HCT116 (cell line): ENCODE data around the gene PCDHB2. TPM values are rescaled to one million over a fixed set of nuclear protein-coding genes. Genes with fewer than 3 reads are reported as not detected.
A peak's percentile ranks its signal among the peaks of the same experiment; 100 is the strongest.
"Not testable (repeated sequence)": the region's sequence is repeated elsewhere in the genome, so short reads cannot be mapped to it uniquely, and the experiment has no call there.

Experiments
- ATAC-seq: fragments of 200-7000 bp; cut with Tn5 transposase; 2 replicates; pipeline ENCODE4 v1.9.1; 2020; ENCODE audit warnings: mild to moderate bottlenecking, moderate library complexity
- BruUV-seq: library from RNA; stranded (reverse); fragments of 400-500 nt; replicated peaks from 2 replicates; lab custom pipeline; 2021; lab: Mats Ljungman, UMichigan
- CTCF ChIA-PET: fragments of 300-600 bp; sonication (Branson Sonifier 250); formaldehyde crosslinking; loops from one replicate; lab custom pipeline; 2021; ENCODE audit warnings: antibody characterized with exemption; lab: Charles Lee
- POLR2A ChIA-PET: fragments of 300-600, 350-600 bp; sonication (Branson Sonifier 250); formaldehyde crosslinking; loops from one replicate; lab custom pipeline; 2021; ENCODE audit warnings: antibody characterized with exemption; lab: Charles Lee
- RAD21 ChIA-PET, 2 experiments: fragments of 300-600 bp; sonication (Branson Sonifier 250); formaldehyde crosslinking; loops; one replicate each; lab custom pipeline; 2023; ENCODE audit warnings: low total read pairs in 2 of 2; ENCODE audit not compliant: uncharacterized antibody in 2 of 2, unreplicated experiment in 2 of 2, low non-redundant PET in 1 of 2; lab: Charles Lee
- DNase-seq: peaks from one replicate; pipeline ENCODE4 v3.0.0-alpha.2; 2010; ENCODE audit warnings: low read depth, low spot score
- H2AFZ ChIP-seq: fragments of 200-600 bp; shearing (Covaris generic), sonication (generic); 2 replicates; pipeline ENCODE4 v1.6.1; 2017; ENCODE audit warnings: low read depth, mixed run types, mixed read lengths, antibody characterized with exemption, low read length; ENCODE audit not compliant: poor library complexity, severe bottlenecking
- H3K27ac ChIP-seq: 2 replicates; pipeline ENCODE4 v1.5.1; 2012; ENCODE audit warnings: low read depth, low read length
- H3K27me3 ChIP-seq: fragments of 200-600 bp; sonication (generic); 2 replicates; pipeline ENCODE4 v1.6.1; 2016; ENCODE audit warnings: mixed run types, low read length, mixed read lengths; ENCODE audit not compliant: insufficient read depth
- H3K36me3 ChIP-seq, 2 experiments: fragments of 200-500 bp in 1 of 2; fragments of 200-600 bp in 1 of 2; sonication (Bioruptor generic) in 1 of 2; sonication (generic) in 1 of 2; 2 replicates each; pipeline versions ENCODE4 v1.5.1 to v1.6.1; 2014 to 2016; ENCODE audit warnings: low read length in 2 of 2, inconsistent platforms in 1 of 2, mixed read lengths in 1 of 2, mixed run types in 1 of 2; ENCODE audit not compliant: insufficient read depth in 2 of 2, control insufficient read depth in 1 of 2
- H3K4me1 ChIP-seq, 2 experiments: fragments of 200-600 bp in 1 of 2; sonication (generic) in 1 of 2; 2 replicates each; pipeline versions ENCODE4 v1.5.1 to v1.6.1; 2012 to 2017; ENCODE audit warnings: low read length in 2 of 2, inconsistent platforms in 1 of 2, mild to moderate bottlenecking in 1 of 2, mixed read lengths in 1 of 2, mixed run types in 1 of 2, moderate library complexity in 1 of 2; ENCODE audit not compliant: insufficient read depth in 2 of 2, control insufficient read depth in 1 of 2
- H3K4me2 ChIP-seq: fragments of 200-600 bp; sonication (generic); 2 replicates; pipeline ENCODE4 v1.6.1; 2017; ENCODE audit warnings: mixed run types, low read length, mixed read lengths
- H3K4me3 ChIP-seq, 2 experiments: fragments of 200-600 bp in 1 of 2; sonication (generic) in 1 of 2; replicated peaks in 1 of 2; 2 replicates each; pipeline ENCODE4 v1.5.1; 2011 to 2016; ENCODE audit warnings: low read length in 2 of 2, control low read depth in 1 of 2, low read depth in 1 of 2, mild to moderate bottlenecking in 1 of 2, mixed read lengths in 1 of 2, mixed run types in 1 of 2
- H3K79me2 ChIP-seq: fragments of 200-600 bp; sonication (generic); 2 replicates; pipeline ENCODE4 v1.6.1; 2017; ENCODE audit warnings: mild to moderate bottlenecking, mixed run types, low read length, moderate library complexity, mixed read lengths; ENCODE audit not compliant: insufficient read depth
- H3K9ac ChIP-seq: fragments of 200-600 bp; sonication (generic); 2 replicates; pipeline ENCODE4 v1.6.1; 2016; ENCODE audit warnings: low read length, mixed read lengths
- H3K9me2 ChIP-seq: fragments of 200-600 bp; sonication (generic), shearing (Covaris generic); 2 replicates; pipeline ENCODE4 v1.6.1; 2017; ENCODE audit warnings: mixed run types, mild to moderate bottlenecking, moderate library complexity; ENCODE audit not compliant: insufficient read depth
- H3K9me3 ChIP-seq, 2 experiments: fragments of 200-500 bp in 1 of 2; fragments of 200-600 bp in 1 of 2; sonication (Bioruptor generic) in 1 of 2; sonication (generic) in 1 of 2; 2 replicates each; pipeline ENCODE4 v1.6.1; 2014 to 2017; ENCODE audit warnings: low read length in 2 of 2, mixed read lengths in 2 of 2, inconsistent platforms in 1 of 2, low read depth in 1 of 2, mild to moderate bottlenecking in 1 of 2, mixed run types in 1 of 2, moderate library complexity in 1 of 2; ENCODE audit not compliant: control insufficient read depth in 1 of 2, insufficient read depth in 1 of 2
- H4K20me1 ChIP-seq: fragments of 200-600 bp; sonication (generic), shearing (Covaris generic); 2 replicates; pipeline ENCODE4 v1.6.1; 2017; ENCODE audit warnings: mixed run types, mild to moderate bottlenecking, moderate library complexity; ENCODE audit not compliant: insufficient read depth
- EZH2 ChIP-seq: fragments of 200-600 bp; sonication (generic); IDR thresholded peaks from 2 replicates; pipeline ENCODE4 v1.6.1; 2017; ENCODE audit warnings: antibody characterized with exemption, mixed run types
- RAD21 ChIP-seq: IDR thresholded peaks from 2 replicates; pipeline ENCODE4 v1.6.1; 2012; ENCODE audit warnings: low read depth, mild to moderate bottlenecking
- intact Hi-C: fragments of 100-400 bp; cut with micrococcal nuclease; formaldehyde crosslinking; loops from 2 replicates; pipeline ENCODE4 v1.10.0; 2022
- total RNA-seq: library from RNA; stranded (reverse); gene quantifications from one replicate; pipeline ENCODE4 v1.2.1, GENCODE V29; 2021; ENCODE audit not compliant: unreplicated experiment
- TF ChIP-seq, protein P1 (sequence below), 3 experiments: fragments of 200-600 bp in 1 of 3; sonication (generic) in 1 of 3; IDR thresholded peaks in 2 of 3; conservative IDR thresholded peaks in 1 of 3; 2 replicates each; pipeline ENCODE4 v1.5.1; 2012 to 2017; ENCODE audit warnings: low read depth in 2 of 3, low read length in 2 of 3, antibody characterized with exemption in 1 of 3, borderline replicate concordance in 1 of 3, control low read depth in 1 of 3, mild to moderate bottlenecking in 1 of 3, mixed read lengths in 1 of 3, mixed run types in 1 of 3, moderate library complexity in 1 of 3; ENCODE audit not compliant: insufficient read depth in 1 of 3

PCDHB2 gene
- total RNA-seq, 1 experiment from 2014 or later = not detected

DNA sequence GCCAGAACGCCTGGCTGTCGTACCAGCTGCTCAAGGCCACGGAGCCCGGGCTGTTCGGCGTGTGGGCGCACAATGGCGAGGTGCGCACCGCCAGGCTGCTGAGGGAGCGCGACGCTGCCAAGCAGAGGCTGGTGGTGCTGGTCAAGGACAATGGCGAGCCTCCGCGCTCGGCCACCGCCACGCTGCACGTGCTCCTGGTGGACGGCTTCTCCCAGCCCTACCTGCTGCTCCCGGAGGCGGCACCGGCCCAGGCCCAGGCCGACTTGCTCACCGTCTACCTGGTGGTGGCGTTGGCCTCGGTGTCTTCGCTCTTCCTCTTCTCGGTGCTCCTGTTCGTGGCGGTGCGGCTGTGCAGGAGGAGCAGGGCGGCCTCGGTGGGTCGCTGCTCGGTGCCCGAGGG, 2.2 kb downstream of the PCDHB2 start:
- H3K79me2 ChIP-seq, BruUV-seq, H3K4me3 ChIP-seq, H3K9me2 ChIP-seq, H3K9me3 ChIP-seq, H3K9ac ChIP-seq, H2AFZ ChIP-seq, RAD21 ChIA-PET, H4K20me1 ChIP-seq, H3K36me3 ChIP-seq, POLR2A ChIA-PET, intact Hi-C loops, H3K27me3 ChIP-seq, ATAC-seq, H3K27ac ChIP-seq, CTCF ChIA-PET, DNase-seq, H3K4me1 ChIP-seq, H3K4me2 ChIP-seq: not testable (repeated sequence)

DNA sequence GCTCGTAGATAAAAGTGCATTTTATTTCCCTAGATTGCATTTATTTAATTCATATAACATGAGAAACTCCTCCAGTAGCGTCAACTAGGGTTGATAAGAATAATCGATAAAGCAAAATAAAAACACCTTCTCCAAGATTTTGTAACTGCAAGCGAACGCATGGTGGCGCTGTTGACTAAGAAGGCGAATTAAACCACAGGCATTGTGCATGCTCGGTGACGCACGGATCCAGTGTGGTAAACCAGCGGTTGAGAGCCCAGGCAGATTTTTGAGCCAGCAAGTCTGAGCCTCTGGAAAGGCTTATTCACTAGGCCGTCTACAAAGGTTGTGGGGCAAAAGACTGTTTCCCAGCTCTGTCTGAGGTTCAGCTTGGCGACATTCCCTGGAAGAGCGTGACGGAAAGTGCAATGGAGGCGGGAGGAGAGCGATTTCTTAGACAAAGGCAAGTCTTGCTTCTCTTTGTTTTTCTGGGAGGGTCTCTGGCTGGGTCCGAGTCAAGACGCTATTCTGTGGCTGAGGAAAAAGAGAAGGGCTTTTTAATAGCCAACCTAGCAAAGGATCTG, 5.9 kb downstream of the PCDHB2 start, which contains the start of gene PCDHB3:
Gene PCDHB3 (plus strand): TSS at position 231 of the 563 bp plus-strand sequence. CDS start 177 bp downstream, at position 408.
- Histone ChIP-seq H3K9ac (no peak within 1 kb of the TSS), H3K79me2 (no peaks in the 10 kb centered on the region), H3K4me2 (no peak within 1 kb of the TSS), H3K36me3 (no peaks in the 10 kb centered on the region), H2AFZ (no peak within 1 kb of the TSS), H3K27ac (no peak within 1 kb of the TSS), H3K4me3 (no peak within 1 kb of the TSS), H4K20me1 (no peaks in the 10 kb centered on the region), H3K9me2 (no peaks in the 10 kb centered on the region)
- POLR2A ChIA-PET = no interaction called here
- DNase-seq = peak; percentile 16
- intact Hi-C loops = no loop called here
- no TSS peak for BruUV-seq
- no peak for ATAC-seq
- TF ChIP-seq EZH2 (no peak), RAD21 (peak; percentile 46)
- TF ChIP-seq, protein P1, sequence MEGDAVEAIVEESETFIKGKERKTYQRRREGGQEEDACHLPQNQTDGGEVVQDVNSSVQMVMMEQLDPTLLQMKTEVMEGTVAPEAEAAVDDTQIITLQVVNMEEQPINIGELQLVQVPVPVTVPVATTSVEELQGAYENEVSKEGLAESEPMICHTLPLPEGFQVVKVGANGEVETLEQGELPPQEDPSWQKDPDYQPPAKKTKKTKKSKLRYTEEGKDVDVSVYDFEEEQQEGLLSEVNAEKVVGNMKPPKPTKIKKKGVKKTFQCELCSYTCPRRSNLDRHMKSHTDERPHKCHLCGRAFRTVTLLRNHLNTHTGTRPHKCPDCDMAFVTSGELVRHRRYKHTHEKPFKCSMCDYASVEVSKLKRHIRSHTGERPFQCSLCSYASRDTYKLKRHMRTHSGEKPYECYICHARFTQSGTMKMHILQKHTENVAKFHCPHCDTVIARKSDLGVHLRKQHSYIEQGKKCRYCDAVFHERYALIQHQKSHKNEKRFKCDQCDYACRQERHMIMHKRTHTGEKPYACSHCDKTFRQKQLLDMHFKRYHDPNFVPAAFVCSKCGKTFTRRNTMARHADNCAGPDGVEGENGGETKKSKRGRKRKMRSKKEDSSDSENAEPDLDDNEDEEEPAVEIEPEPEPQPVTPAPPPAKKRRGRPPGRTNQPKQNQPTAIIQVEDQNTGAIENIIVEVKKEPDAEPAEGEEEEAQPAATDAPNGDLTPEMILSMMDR (IDR thresholded peaks at IDR 0.05 in 2 of 3, conservative IDR thresholded peaks at IDR 0.05 in 1 of 3; ENCODE audit: borderline replicate concordance in 1 of 3, insufficient read depth in 1 of 3, low read depth in 2 of 3, low read length in 2 of 3) = peak; percentile 11 to 54 (median 29); a peak in 3 of 6 replicates
- TF ChIP-seq, all 23 proteins: peak for 2
- RAD21 ChIA-PET = no interaction called here
- H3K27me3 ChIP-seq = no peaks in the 10 kb centered on the region
- CTCF ChIA-PET = no interaction called here
- no peaks in the 10 kb centered on the region for H3K4me1 ChIP-seq
- H3K9me3 ChIP-seq = peaks cover 0 to 4% of the 10 kb centered on the region in 2 experiments; a peak in 1 of 4 replicates
